Tibial nerve (tissue), 4 donors: ENCODE data around the gene NUDT6. TPM values are rescaled to one million over a fixed set of nuclear protein-coding genes. Genes with fewer than 3 reads are reported as not detected.

Source experiments
- DNase-seq, 2 donors: peaks; one replicate each; pipeline ENCODE4 v3.0.0-alpha.2; 2019; ENCODE audit warnings: low spot score in 2 of 2
- H3K27ac ChIP-seq, 4 donors: fragments of 200-600 bp; sonication (generic) in 3 of 4; one replicate each; pipeline ENCODE4 v1.5.1; 2017 to 2019; ENCODE audit warnings: mild to moderate bottlenecking in 1 of 4
- H3K27me3 ChIP-seq, 2 donors: fragments of 200-600 bp; sonication (generic) in 1 of 2; one replicate each; pipeline versions ENCODE4 v1.5.1 to v1.6.0; 2017 to 2019
- H3K36me3 ChIP-seq, 3 donors: fragments of 200-600 bp; sonication (generic); one replicate each; pipeline ENCODE4 v1.5.1; 2018 to 2019
- H3K4me1 ChIP-seq, 4 donors: fragments of 200-600 bp; sonication (generic) in 3 of 4; one replicate each; pipeline ENCODE4 v1.5.1; 2017 to 2019
- H3K4me3 ChIP-seq, 4 donors: fragments of 200-600 bp; sonication (generic) in 3 of 4; one replicate each; pipeline ENCODE4 v1.5.1; 2017 to 2019; ENCODE audit warnings: mild to moderate bottlenecking in 1 of 4, moderate library complexity in 1 of 4
- H3K9me3 ChIP-seq, 4 donors: fragments of 200-600 bp; sonication (generic) in 3 of 4; one replicate each; pipeline ENCODE4 v1.5.1; 2017 to 2019
- EP300 ChIP-seq, 2 donors: sonication (generic); formaldehyde crosslinking; IDR thresholded peaks; one replicate each; pipeline ENCODE4 v1.6.1; 2017; ENCODE audit warnings: antibody characterized with exemption in 2 of 2, mild to moderate bottlenecking in 1 of 2
- POLR2A ChIP-seq, 2 donors: fragments of 450-650 bp; IDR thresholded peaks; one replicate each; pipeline ENCODE4 v1.6.1; 2017; ENCODE audit warnings: antibody characterized with exemption in 2 of 2, mild to moderate bottlenecking in 2 of 2, moderate library complexity in 2 of 2
- WGBS, 2 donors: methylation state at CpG; one replicate each; pipeline ENCODE4 v1.1.5; 2018; 5-methylcytosine and 5-hydroxymethylcytosine counted together
- total RNA-seq, 4 donors: library from RNA; depleted of rRNA; stranded (reverse); fragments of >200 nt; gene quantifications; one replicate each; pipeline ENCODE4 v1.1.0, GENCODE V29; 2016
- TF ChIP-seq, protein P1 (sequence below), 5 experiments: fragments of 200-600 bp in 3 of 5; fragments of 450-650 bp in 2 of 5; sonication (generic) in 3 of 5; IDR thresholded peaks; one replicate each; pipeline ENCODE4 v1.5.1; 2016 to 2019; ENCODE audit warnings: antibody characterized with exemption in 5 of 5, mild to moderate bottlenecking in 3 of 5, moderate library complexity in 2 of 5

Gene NUDT6
- total RNA-seq, 4 donors from 2014 or later: 8.7 to 20.1 (median 11.0) TPM

DNA sequence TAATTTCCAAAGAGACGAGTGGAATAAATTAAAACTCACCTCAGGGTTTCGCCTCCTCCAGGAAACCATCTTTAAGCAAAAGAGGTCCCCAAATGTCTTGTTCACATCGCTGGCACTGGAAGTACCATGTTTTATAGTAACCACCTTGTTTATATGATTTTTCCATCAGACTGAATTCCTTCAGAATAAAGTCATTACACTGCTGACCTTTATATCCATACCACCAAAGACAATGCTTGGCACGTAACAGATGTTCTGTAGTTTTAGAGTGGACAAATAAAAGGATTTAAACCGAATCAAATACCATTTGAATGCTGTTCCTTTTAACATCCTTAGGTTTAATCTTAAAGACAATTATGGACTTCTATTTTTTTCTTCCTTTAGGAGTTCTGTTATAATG lies 4.7 kb downstream of the NUDT6 start:
- Histone ChIP-seq H3K4me3 (no peak overlapping the region), H3K27me3 (no peaks in the 10 kb centered on the region), H3K27ac (no peak overlapping the region), H3K4me1 (peaks cover 0 to 20% (median 1%) of the 10 kb centered on the region in 4 donors), H3K9me3 (no peaks in the 10 kb centered on the region), H3K36me3 (peaks cover 0 to 12% (median 0%) of the 10 kb centered on the region in 3 donors)
- TF ChIP-seq EP300 (IDR thresholded peaks at IDR 0.05): no peak
- TF ChIP-seq, protein P1, sequence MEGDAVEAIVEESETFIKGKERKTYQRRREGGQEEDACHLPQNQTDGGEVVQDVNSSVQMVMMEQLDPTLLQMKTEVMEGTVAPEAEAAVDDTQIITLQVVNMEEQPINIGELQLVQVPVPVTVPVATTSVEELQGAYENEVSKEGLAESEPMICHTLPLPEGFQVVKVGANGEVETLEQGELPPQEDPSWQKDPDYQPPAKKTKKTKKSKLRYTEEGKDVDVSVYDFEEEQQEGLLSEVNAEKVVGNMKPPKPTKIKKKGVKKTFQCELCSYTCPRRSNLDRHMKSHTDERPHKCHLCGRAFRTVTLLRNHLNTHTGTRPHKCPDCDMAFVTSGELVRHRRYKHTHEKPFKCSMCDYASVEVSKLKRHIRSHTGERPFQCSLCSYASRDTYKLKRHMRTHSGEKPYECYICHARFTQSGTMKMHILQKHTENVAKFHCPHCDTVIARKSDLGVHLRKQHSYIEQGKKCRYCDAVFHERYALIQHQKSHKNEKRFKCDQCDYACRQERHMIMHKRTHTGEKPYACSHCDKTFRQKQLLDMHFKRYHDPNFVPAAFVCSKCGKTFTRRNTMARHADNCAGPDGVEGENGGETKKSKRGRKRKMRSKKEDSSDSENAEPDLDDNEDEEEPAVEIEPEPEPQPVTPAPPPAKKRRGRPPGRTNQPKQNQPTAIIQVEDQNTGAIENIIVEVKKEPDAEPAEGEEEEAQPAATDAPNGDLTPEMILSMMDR (IDR thresholded peaks at IDR 0.05): no peak
- TF ChIP-seq POLR2A (IDR thresholded peaks at IDR 0.05): no peak
- 59 to 72% methylated on average over 5 of the region's 5 CpGs for WGBS, 2 donors
- DNase-seq: no peak

DNA sequence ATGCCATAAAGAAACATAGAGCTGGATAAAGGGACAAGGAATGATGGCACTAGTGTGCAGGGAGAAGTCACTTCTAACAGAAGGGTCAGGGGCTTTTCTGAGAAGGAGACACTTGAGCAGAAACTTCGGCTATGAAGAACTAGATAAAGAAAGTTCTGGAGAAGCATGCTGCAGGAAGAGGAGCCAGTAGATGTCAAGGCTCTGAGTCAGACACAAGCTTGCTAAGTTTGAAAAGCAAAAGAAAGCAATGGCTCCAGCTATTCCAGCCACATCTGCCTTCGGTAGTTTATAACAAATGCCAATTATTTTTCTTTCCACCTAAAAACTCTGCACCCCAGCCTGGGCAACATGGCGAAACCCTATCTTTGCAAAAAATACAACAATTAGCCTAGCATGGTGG lies 7.5 kb downstream of the NUDT6 start:
- H3K27me3 ChIP-seq: no peaks in the 10 kb centered on the region
- H3K4me3 ChIP-seq: no peak overlapping the region
- DNase-seq: no peak
- H3K4me1 ChIP-seq: peaks cover 0 to 13% (median 0%) of the 10 kb centered on the region in 4 donors
- WGBS, 2 donors: 68 to 87% methylated on average over 3 of the region's 3 CpGs
- H3K36me3 ChIP-seq: peaks cover 0 to 21% (median 0%) of the 10 kb centered on the region in 3 donors
- H3K9me3 ChIP-seq: no peaks in the 10 kb centered on the region
- TF ChIP-seq, protein P1 (IDR thresholded peaks at IDR 0.05): no peak
- TF ChIP-seq EP300 (IDR thresholded peaks at IDR 0.05) (no peak), POLR2A (IDR thresholded peaks at IDR 0.05) (no peak)
- H3K27ac ChIP-seq: no peak overlapping the region

DNA sequence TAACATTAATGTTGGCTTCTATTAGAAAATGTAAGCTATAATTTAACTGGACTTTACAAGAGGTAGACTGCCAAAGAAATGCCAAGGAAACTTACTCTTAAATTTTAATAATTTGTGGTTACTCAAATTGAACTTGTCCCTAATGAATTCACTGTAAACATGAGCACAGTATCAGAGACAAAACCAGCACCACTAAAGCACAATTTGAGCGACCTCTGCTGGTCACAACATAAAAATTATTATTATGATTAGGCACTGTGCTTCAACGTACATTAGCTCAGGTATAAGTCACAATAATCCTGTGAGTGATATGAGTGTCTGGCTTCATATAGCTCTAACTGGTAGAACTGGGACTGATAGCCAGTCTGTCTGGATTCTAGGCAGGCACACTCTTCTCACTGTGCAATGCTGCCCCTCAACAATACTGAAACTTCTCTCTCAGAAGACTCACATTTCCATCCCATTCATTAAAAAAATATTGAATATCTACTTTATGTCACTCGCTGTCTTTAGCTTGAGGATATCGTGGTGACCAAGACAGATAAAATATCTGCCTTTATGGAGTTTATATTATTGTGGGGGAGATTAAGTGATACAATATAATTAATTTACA lies 8.0 kb downstream of the NUDT6 start:
- whole genome bisulfite sequencing, 2 donors: 37 to 44% methylated on average over 4 of the region's 4 CpGs
- Histone ChIP-seq H3K36me3 (peaks cover 0 to 21% (median 0%) of the 10 kb centered on the region in 3 donors), H3K27ac (no peak overlapping the region), H3K4me1 (peaks cover 0 to 17% (median 0%) of the 10 kb centered on the region in 4 donors), H3K4me3 (no peak overlapping the region), H3K27me3 (no peaks in the 10 kb centered on the region), H3K9me3 (no peaks in the 10 kb centered on the region)
- TF ChIP-seq POLR2A (IDR thresholded peaks at IDR 0.05): no peak
- TF ChIP-seq, protein P1 (IDR thresholded peaks at IDR 0.05): peak; percentile 9 to 59 (median 22)
- no peak for DNase-seq

DNA sequence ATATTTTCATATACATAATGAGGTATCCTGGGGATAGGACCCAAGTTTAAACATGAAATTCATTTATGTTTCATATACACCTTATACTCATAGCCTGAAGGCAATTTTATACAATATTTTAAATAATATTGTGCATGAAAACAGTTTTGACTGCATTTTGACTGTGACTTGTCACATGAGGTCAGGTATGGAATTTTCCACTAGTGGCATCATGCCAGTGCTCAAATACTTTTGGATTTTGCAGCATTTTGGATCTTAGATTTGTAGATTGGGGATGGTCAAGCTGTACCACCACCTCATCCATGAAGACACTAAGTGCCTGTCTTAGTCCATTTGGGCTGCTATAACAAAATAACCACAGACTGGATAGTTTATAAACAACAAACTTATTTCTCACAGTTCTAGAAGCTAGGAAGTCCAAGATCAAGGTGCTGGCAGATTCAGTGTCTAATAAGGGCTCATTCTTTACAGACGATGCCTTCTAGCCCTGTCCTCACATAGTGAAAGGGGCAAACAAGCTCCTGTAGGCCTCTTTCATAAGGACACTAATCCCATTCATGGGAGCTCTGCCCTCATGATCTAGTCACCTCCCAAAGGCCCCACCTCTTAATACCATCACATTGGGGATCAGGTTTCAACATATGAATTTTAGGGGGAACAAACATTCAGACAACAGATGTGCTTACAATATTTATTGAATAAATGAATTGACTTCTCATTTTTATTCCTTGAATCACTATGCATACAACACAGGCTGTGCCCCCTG lies 9.4 kb downstream of the NUDT6 start:
- whole genome bisulfite sequencing, 2 donors: 53 to 74% methylated on average over 1 of the region's 1 CpG
- Histone ChIP-seq H3K9me3 (no peaks in the 10 kb centered on the region), H3K27ac (no peak overlapping the region)

More for the DNA sequence above, 9.4 kb downstream of the NUDT6 start:
- H3K27me3 ChIP-seq: no peaks in the 10 kb centered on the region
- H3K4me1 ChIP-seq: peaks cover 0 to 26% (median 2%) of the 10 kb centered on the region in 4 donors
- DNase-seq: no peak
- H3K36me3 ChIP-seq: peaks cover 0 to 21% (median 0%) of the 10 kb centered on the region in 3 donors
- no peak overlapping the region for H3K4me3 ChIP-seq
- no peak for TF ChIP-seq POLR2A (IDR thresholded peaks at IDR 0.05)
- no peak for TF ChIP-seq EP300 (IDR thresholded peaks at IDR 0.05)
- TF ChIP-seq, protein P1 (IDR thresholded peaks at IDR 0.05): no peak
